K562 (cell line): ENCODE data around the gene RBFA. TPM values are rescaled to one million over a fixed set of nuclear protein-coding genes. Genes with fewer than 3 reads are reported as not detected.

Experiments used
- ATAC-seq: fragments of 200-7000 bp; cut with Tn5 transposase; 3 replicates; pipeline ENCODE4 v1.9.1; 2020; ENCODE audit warnings: moderate library complexity
- BruUV-seq: library from RNA; stranded (reverse); fragments of 400-500 nt; replicated peaks from 2 replicates; lab custom pipeline; 2021; lab: Mats Ljungman, UMichigan
- CTCF ChIA-PET: fragments of 300-600 bp; formaldehyde crosslinking; extraction: SDS; loops from one replicate; lab custom pipeline; 2021; ENCODE audit warnings: low intra/inter-chr PET ratio; lab: Yijun Ruan, JAX
- POLR2A ChIA-PET: fragments of 300-600, 350-650 bp; sonication (Branson Sonifier 250); formaldehyde crosslinking; extraction: SDS; loops from one replicate; lab custom pipeline; 2021; ENCODE audit warnings: antibody characterized with exemption, inconsistent platforms; lab: Yijun Ruan, JAX
- DNase-seq, 4 experiments: peaks; one replicate each; pipeline versions ENCODE4 v3.0.0 to v3.0.0-alpha.2; 2011 to 2018; ENCODE audit warnings: low spot score in 3 of 4, mixed read lengths in 3 of 4; ENCODE audit errors: extremely low read depth in 1 of 4
- FAIRE-seq: peaks from 2 replicates; lab custom pipeline; 2011; peaks lifted over from hg19 to GRCh38; lab: Jason Lieb, UNC
- H2AFZ ChIP-seq: 2 replicates; pipeline ENCODE4 v1.6.0; 2011; ENCODE audit warnings: low read depth, low read length, control low read depth, inconsistent platforms
- H3K27ac ChIP-seq: fragments of 200-600 bp; 3 replicates; pipeline ENCODE4 v1.8.0; 2011; ENCODE audit warnings: low read depth, mild to moderate bottlenecking, control low read depth, inconsistent platforms, low read length, moderate library complexity, mixed read lengths; ENCODE audit errors: extremely low read depth
- H3K27me3 ChIP-seq, 2 experiments: fragments of 300-600 bp in 1 of 2; 2 replicates in 1 of 2; 3 replicates in 1 of 2; pipeline versions ENCODE4 v1.6.0 to v1.8.0; 2011; ENCODE audit warnings: inconsistent platforms in 2 of 2, low read length in 2 of 2, mild to moderate bottlenecking in 1 of 2, mixed read lengths in 1 of 2, moderate library complexity in 1 of 2; ENCODE audit not compliant: control insufficient read depth in 2 of 2, insufficient read depth in 2 of 2
- H3K36me3 ChIP-seq: fragments of 300-600 bp; 3 replicates; pipeline ENCODE4 v1.8.0; 2011; ENCODE audit warnings: mild to moderate bottlenecking, low read length, inconsistent platforms; ENCODE audit not compliant: control insufficient read depth, insufficient read depth
- H3K4me1 ChIP-seq, 2 experiments: fragments of 200-600 bp in 1 of 2; replicated peaks in 1 of 2; 2 replicates in 1 of 2; 3 replicates in 1 of 2; pipeline versions ENCODE4 v1.5.1 to v1.8.0; 2011; ENCODE audit warnings: inconsistent platforms in 2 of 2, low read length in 2 of 2, mild to moderate bottlenecking in 1 of 2, mixed read lengths in 1 of 2, moderate library complexity in 1 of 2; ENCODE audit not compliant: control insufficient read depth in 2 of 2, insufficient read depth in 2 of 2
- H3K4me2 ChIP-seq: 2 replicates; pipeline ENCODE4 v1.6.1; 2011; ENCODE audit warnings: low read length, control low read depth, inconsistent platforms, mixed read lengths; ENCODE audit not compliant: insufficient read depth
- H3K4me3 ChIP-seq: fragments of 200-600 bp; sonication (generic), shearing (Covaris generic); 2 replicates; pipeline ENCODE4 v1.5.1; 2016; ENCODE audit warnings: control low read depth, inconsistent platforms
- H3K79me2 ChIP-seq: fragments of 200-600 bp; 3 replicates; pipeline ENCODE4 v1.8.0; 2011; ENCODE audit warnings: low read length, inconsistent platforms; ENCODE audit not compliant: control insufficient read depth, insufficient read depth
- H3K9ac ChIP-seq, 2 experiments: 2 replicates each; pipeline versions ENCODE4 v1.6.0 to v1.6.1; 2011; ENCODE audit warnings: low read depth in 2 of 2, low read length in 2 of 2, control low read depth in 1 of 2, inconsistent platforms in 1 of 2, mild to moderate bottlenecking in 1 of 2, mixed read lengths in 1 of 2; ENCODE audit not compliant: insufficient read depth in 1 of 2
- H3K9me1 ChIP-seq: one replicate; pipeline ENCODE4 v1.6.0; 2011; ENCODE audit warnings: inconsistent platforms, mild to moderate bottlenecking, low read length, moderate library complexity; ENCODE audit not compliant: control insufficient read depth, insufficient read depth
- H3K9me3 ChIP-seq: replicated peaks from 2 replicates; pipeline ENCODE4 v1.5.1; 2011; ENCODE audit warnings: low read depth, low read length, inconsistent platforms; ENCODE audit not compliant: control insufficient read depth, insufficient read depth
- H4K20me1 ChIP-seq: replicated peaks from 2 replicates; pipeline ENCODE4 v1.6.1; 2011; ENCODE audit warnings: low read length, inconsistent platforms, mixed read lengths; ENCODE audit not compliant: control insufficient read depth, insufficient read depth
- TBP ChIP-seq: optimal IDR thresholded peaks from 2 replicates; pipeline ENCODE3; 2011; ENCODE audit warnings: low read depth, low read length, improper control_type of control experiment
- ZNF76 ChIP-seq: fragments of 250-450 bp; sonication (Bioruptor Pico); IDR thresholded peaks from 2 replicates; pipeline ENCODE4 v1.4.0; 2020; ENCODE audit warnings: mild to moderate bottlenecking, moderate library complexity, borderline replicate concordance
- WGBS: fragments of 100-300 bp; shearing (Covaris generic); methylation state at CpG from one replicate; pipeline ENCODE4 v1.1.6; 2016; ENCODE audit warnings: low coverage, mixed read lengths; ENCODE audit not compliant: insufficient coverage; ENCODE audit errors: missing lambda C conversion rate; 5-methylcytosine and 5-hydroxymethylcytosine counted together
- in situ Hi-C: fragments of 300-500 bp; cut with MboI; formaldehyde crosslinking; loops from 4 replicates; pipeline ENCODE4 v1.15.0; 2018; ENCODE audit warnings: inconsistent platforms, mixed read lengths
- intact Hi-C: fragments of 100-400 bp; cut with micrococcal nuclease; formaldehyde crosslinking; loops from 2 replicates; pipeline ENCODE4 v1.14.2; 2022
- polyA plus RNA-seq, 8 experiments: library from polyadenylated mRNA; depleted of rRNA in 4 of 8; stranded (reverse) in 5 of 8; unstranded in 3 of 8; fragments of >200 nt; fragmentation: Nextera tagmentation in 2 of 8; fragmentation: Illumina TruSeq in 1 of 8; extraction: Ambion mirVana in 2 of 8; extraction: Trizol in 1 of 8; gene quantifications; 2 replicates each; pipeline versions ENCODE4 v1.2.1 to v1.2.3, GENCODE V29; 2011 to 2014; ENCODE audit warnings: inconsistent platforms in 1 of 8, missing spikeins in 1 of 8
- total RNA-seq, 7 experiments: library from RNA; depleted of rRNA in 6 of 7; stranded (reverse); fragments of >200 nt in 6 of 7; fragmentation: Illumina TruSeq in 2 of 7; extraction: Trizol in 2 of 7; gene quantifications; 2 replicates each; pipeline versions ENCODE4 v1.2.1 to v1.2.3, GENCODE V29; 2011 to 2021; ENCODE audit warnings: low replicate concordance in 1 of 7
- TF ChIP-seq, protein P1 (sequence below), 3 experiments: fragments of 200-800 bp in 1 of 3; sonication (Bioruptor generic) in 1 of 3; sonication (generic) in 1 of 3; formaldehyde crosslinking in 1 of 3; IDR thresholded peaks; 2 replicates each; pipeline versions ENCODE4 v1.6.1 to v1.8.0; 2016 to 2022; ENCODE audit warnings: mild to moderate bottlenecking in 2 of 3, missing compliant biosample characterization in 2 of 3, missing genetic modification characterization in 2 of 3, missing genetic modification reagents in 1 of 3
- TF ChIP-seq, protein P2 (sequence below): fragments of 250-450 bp; sonication (Bioruptor Pico); IDR thresholded peaks from 2 replicates; pipeline ENCODE4 v1.8.0; 2022; ENCODE audit warnings: moderate library complexity, mild to moderate bottlenecking, inconsistent platforms
- TF ChIP-seq, protein P3 (sequence below): fragments of 250-450 bp; sonication (Bioruptor Pico); IDR thresholded peaks from 2 replicates; pipeline ENCODE4 v1.4.0; 2020
- TF ChIP-seq, protein P4 (sequence below): fragments of 450-650 bp; IDR thresholded peaks from 2 replicates; pipeline ENCODE4 v1.6.1; 2016; ENCODE audit warnings: low read depth, mild to moderate bottlenecking, moderate library complexity
- TF ChIP-seq, protein P5 (sequence below): sonication (generic); formaldehyde crosslinking; IDR thresholded peaks from 2 replicates; pipeline ENCODE4 v1.8.1; 2022; ENCODE audit warnings: missing genetic modification reagents

RBFA gene
- total and polyA plus RNA-seq, 9 of the 15 experiments (the other 6 are each of a cell fraction or from before 2014, with no cell fraction given) = 3.4 to 41.9 (median 25.8) TPM

DNA sequence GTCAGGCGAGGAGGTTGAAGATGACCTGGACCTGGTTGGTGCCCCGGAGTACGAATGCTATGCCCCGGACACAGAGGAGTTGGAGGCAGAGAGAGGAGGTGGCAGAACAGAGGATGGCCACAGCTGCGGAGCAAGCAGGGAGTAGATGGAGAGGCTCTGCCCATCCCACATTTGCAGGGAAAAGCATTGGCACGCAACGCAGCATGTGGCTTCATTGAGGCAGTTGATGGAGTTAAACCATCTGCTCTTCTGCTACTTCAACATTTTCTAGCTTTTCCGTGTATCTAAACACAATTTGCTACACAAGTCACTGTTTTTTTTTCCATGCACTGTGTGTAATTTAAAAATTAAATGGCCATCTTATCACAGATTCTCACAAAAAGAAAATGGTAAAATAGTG, 11.8 kb downstream of the RBFA start:
- H2AFZ ChIP-seq = no peak overlapping the region
- no peaks in the 10 kb centered on the region for H3K79me2 ChIP-seq
- H3K27me3 ChIP-seq = no peaks in the 10 kb centered on the region
- ATAC-seq (no peak), DNase-seq (no peak), FAIRE-seq (no peak)
- in situ Hi-C loops (no loop called here), intact Hi-C loops (no loop called here)
- no peaks in the 10 kb centered on the region for H3K9me1 ChIP-seq
- H3K9me3 ChIP-seq = no peaks in the 10 kb centered on the region
- ChIA-PET CTCF (no interaction called here), POLR2A (interaction anchor here (1.4 kb wide), 1 partner anchor 11 kb away, joined by 5 read pairs; the partner anchor contains the start of gene RBFA)
- no peak overlapping the region for H3K4me2 ChIP-seq
- H3K4me1 ChIP-seq = no peaks in the 10 kb centered on the region; a peak in 1 of 5 replicates
- no peaks in the 10 kb centered on the region for H4K20me1 ChIP-seq
- H3K36me3 ChIP-seq = peaks cover 58% of the 10 kb centered on the region; the same call in 2 of the 3 replicates
- H3K27ac ChIP-seq = no peak overlapping the region
- BruUV-seq = no TSS peak
- TF ChIP-seq, protein P1, sequence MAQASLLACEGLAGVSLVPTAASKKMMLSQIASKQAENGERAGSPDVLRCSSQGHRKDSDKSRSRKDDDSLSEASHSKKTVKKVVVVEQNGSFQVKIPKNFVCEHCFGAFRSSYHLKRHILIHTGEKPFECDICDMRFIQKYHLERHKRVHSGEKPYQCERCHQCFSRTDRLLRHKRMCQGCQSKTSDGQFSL (CRISPR knock-in tag; IDR thresholded peaks at IDR 0.05) = no peak
- TF ChIP-seq, protein P1 (tag; IDR thresholded peaks at IDR 0.05) = no peak
- TF ChIP-seq, protein P2, sequence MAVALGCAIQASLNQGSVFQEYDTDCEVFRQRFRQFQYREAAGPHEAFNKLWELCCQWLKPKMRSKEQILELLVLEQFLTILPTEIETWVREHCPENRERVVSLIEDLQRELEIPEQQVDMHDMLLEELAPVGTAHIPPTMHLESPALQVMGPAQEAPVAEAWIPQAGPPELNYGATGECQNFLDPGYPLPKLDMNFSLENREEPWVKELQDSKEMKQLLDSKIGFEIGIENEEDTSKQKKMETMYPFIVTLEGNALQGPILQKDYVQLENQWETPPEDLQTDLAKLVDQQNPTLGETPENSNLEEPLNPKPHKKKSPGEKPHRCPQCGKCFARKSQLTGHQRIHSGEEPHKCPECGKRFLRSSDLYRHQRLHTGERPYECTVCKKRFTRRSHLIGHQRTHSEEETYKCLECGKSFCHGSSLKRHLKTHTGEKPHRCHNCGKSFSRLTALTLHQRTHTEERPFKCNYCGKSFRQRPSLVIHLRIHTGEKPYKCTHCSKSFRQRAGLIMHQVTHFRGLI (CRISPR knock-in tag) = no peak
- TF ChIP-seq ZNF76 (CRISPR knock-in tag) (no peak), TBP (no peak)
- TF ChIP-seq, protein P3, sequence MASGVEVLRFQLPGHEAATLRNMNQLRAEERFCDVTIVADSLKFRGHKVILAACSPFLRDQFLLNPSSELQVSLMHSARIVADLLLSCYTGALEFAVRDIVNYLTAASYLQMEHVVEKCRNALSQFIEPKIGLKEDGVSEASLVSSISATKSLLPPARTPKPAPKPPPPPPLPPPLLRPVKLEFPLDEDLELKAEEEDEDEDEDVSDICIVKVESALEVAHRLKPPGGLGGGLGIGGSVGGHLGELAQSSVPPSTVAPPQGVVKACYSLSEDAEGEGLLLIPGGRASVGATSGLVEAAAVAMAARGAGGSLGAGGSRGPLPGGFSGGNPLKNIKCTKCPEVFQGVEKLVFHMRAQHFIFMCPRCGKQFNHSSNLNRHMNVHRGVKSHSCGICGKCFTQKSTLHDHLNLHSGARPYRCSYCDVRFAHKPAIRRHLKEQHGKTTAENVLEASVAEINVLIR = no peak
- TF ChIP-seq, protein P4, sequence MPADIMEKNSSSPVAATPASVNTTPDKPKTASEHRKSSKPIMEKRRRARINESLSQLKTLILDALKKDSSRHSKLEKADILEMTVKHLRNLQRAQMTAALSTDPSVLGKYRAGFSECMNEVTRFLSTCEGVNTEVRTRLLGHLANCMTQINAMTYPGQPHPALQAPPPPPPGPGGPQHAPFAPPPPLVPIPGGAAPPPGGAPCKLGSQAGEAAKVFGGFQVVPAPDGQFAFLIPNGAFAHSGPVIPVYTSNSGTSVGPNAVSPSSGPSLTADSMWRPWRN = no peak
- TF ChIP-seq, protein P5, sequence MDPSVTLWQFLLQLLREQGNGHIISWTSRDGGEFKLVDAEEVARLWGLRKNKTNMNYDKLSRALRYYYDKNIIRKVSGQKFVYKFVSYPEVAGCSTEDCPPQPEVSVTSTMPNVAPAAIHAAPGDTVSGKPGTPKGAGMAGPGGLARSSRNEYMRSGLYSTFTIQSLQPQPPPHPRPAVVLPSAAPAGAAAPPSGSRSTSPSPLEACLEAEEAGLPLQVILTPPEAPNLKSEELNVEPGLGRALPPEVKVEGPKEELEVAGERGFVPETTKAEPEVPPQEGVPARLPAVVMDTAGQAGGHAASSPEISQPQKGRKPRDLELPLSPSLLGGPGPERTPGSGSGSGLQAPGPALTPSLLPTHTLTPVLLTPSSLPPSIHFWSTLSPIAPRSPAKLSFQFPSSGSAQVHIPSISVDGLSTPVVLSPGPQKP = no peak
- H3K4me3 ChIP-seq = no peak overlapping the region
- 97% methylated on average over 6 of the region's 8 CpGs for WGBS
- no peak overlapping the region for H3K9ac ChIP-seq
